SK-N-SH (cell line): ENCODE results near the gene POLR2C.

Experiments used
- CTCF ChIP-seq: fragments of 200-600 bp; sonication (generic); IDR thresholded peaks from 2 replicates; pipeline ENCODE4 v1.6.1; 2017; ENCODE audit warnings: antibody characterized with exemption, mild to moderate bottlenecking, moderate library complexity
- EZH2phosphoT487 ChIP-seq: fragments of 200-600 bp; sonication (generic); IDR thresholded peaks from 2 replicates; pipeline ENCODE4 v1.6.1; 2017; ENCODE audit warnings: low read depth, mixed run types, mild to moderate bottlenecking, antibody characterized with exemption, moderate library complexity, borderline replicate concordance
- REST ChIP-seq: IDR thresholded peaks from 2 replicates; pipeline ENCODE4 v1.6.1; 2012; ENCODE audit warnings: mild to moderate bottlenecking, low read depth, low read length, moderate library complexity

GRCh38 chr16:57434003-57434402 is 28.5 kb upstream of the POLR2C start:
- TF ChIP-seq CTCF: no peak
- no peak for TF ChIP-seq REST
- TF ChIP-seq EZH2phosphoT487: no peak
